ENCODE results near the gene CACNA1S.

The CACNA1S gene

DNA sequence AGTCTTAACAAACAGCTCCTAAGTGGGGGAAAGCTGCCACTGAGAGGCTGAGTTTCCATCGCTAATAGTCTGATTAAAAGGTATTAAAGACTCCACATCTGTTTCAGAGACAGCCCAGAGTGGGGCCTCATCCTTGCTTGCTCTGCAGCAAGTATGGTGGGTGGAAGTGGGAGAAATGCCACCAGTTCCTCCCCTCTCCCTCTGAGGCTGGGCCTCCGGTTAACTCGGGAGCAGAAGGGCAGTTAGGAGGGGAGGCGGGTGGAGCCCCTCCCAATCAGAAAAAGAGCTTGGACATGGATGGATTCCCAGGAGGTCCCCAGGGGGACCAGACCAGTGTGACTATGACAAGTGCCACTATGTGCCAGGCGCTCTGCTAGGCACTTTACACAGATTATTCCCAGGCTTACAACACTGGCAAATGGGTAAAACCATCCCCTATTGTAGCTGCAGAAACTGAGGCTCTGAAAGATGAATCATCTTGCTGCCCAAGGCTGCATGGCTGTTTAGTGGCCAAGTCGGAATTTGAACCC is 26.1 kb upstream of the CACNA1S start:
- H4K20me1 ChIP-seq (ENCODE audit: low read depth, low read length), result no peaks in the 10 kb centered on the region
- no peak overlapping the region for H3K27ac ChIP-seq (ENCODE audit: low read depth, low read length)
- no peaks in the 10 kb centered on the region for H3K36me3 ChIP-seq (ENCODE audit: low read length)
- H3K9me2 ChIP-seq (replicated peaks; ENCODE audit: insufficient read depth, low read length), result no peaks in the 10 kb centered on the region
- no peaks in the 10 kb centered on the region for H3K79me2 ChIP-seq (ENCODE audit: insufficient read depth, low read length)
- no peaks in the 10 kb centered on the region for H3K27me3 ChIP-seq (ENCODE audit: low read length)
- no peaks in the 10 kb centered on the region for H3K9me3 ChIP-seq (ENCODE audit: insufficient read depth, low read length)
- no peak overlapping the region for H3K9ac ChIP-seq (ENCODE audit: low read length)
- H2AFZ ChIP-seq (ENCODE audit: low read depth, low read length, severe bottlenecking), result no peak overlapping the region
- H3K4me2 ChIP-seq (ENCODE audit: low read depth, low read length, poor library complexity, severe bottlenecking), result no peak overlapping the region
- TF ChIP-seq, protein P1, sequence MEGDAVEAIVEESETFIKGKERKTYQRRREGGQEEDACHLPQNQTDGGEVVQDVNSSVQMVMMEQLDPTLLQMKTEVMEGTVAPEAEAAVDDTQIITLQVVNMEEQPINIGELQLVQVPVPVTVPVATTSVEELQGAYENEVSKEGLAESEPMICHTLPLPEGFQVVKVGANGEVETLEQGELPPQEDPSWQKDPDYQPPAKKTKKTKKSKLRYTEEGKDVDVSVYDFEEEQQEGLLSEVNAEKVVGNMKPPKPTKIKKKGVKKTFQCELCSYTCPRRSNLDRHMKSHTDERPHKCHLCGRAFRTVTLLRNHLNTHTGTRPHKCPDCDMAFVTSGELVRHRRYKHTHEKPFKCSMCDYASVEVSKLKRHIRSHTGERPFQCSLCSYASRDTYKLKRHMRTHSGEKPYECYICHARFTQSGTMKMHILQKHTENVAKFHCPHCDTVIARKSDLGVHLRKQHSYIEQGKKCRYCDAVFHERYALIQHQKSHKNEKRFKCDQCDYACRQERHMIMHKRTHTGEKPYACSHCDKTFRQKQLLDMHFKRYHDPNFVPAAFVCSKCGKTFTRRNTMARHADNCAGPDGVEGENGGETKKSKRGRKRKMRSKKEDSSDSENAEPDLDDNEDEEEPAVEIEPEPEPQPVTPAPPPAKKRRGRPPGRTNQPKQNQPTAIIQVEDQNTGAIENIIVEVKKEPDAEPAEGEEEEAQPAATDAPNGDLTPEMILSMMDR (IDR thresholded peaks at IDR 0.05; ENCODE audit: insufficient read depth, low read length, poor library complexity, severe bottlenecking), result no peak
- TF ChIP-seq EZH2phosphoT487 (conservative IDR thresholded peaks at IDR 0.05; ENCODE audit: low read length), result no peak
- H3K4me3 ChIP-seq (ENCODE audit: insufficient read depth, low read length, poor library complexity, severe bottlenecking), result no peak overlapping the region
- no peaks in the 10 kb centered on the region for H3F3A ChIP-seq (ENCODE audit: insufficient read depth)

DNA sequence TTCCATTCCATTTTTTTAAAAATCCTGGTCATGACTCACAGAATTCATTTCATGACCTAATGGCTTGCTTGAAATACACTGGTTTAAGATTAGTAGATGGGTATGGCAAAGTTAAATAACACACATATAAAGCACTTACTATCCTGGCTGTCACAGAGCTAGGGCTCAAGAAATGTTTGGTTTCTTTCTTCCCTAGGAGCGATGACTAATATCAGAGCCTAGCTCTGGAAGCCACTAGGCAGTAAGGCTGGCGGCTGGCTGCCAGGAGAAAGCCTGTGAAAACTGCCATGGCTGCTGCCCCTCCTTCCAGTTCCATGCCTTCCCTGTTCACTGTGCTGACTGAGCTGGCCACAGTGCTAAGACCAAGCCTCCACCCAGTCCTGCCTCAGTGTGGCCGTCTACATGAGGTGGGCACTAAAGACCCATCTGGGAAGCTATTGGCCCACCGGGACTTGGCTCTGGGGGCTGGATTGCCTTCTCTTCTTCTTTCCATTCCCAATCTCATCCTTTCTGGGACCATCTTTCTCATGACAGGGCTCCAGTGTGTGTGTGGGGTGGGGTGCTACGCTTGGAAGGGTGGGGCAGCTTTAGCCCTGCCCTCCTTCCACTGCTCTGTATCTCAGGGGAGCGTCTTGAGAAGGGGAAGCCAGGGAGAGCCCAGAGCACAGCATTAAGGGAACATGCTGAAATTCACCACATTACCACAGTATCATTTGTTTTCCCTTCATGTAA is 25.5 kb upstream of the CACNA1S start:
- Histone ChIP-seq H3F3A (ENCODE audit: insufficient read depth) (no peaks in the 10 kb centered on the region), H3K9me3 (ENCODE audit: insufficient read depth, low read length) (no peaks in the 10 kb centered on the region), H3K27me3 (ENCODE audit: low read length) (no peaks in the 10 kb centered on the region), H2AFZ (ENCODE audit: low read depth, low read length, severe bottlenecking) (no peak overlapping the region), H3K9me2 (replicated peaks; ENCODE audit: insufficient read depth, low read length) (no peaks in the 10 kb centered on the region), H4K20me1 (ENCODE audit: low read depth, low read length) (no peaks in the 10 kb centered on the region), H3K4me3 (ENCODE audit: insufficient read depth, low read length, poor library complexity, severe bottlenecking) (no peak overlapping the region), H3K79me2 (ENCODE audit: insufficient read depth, low read length) (no peaks in the 10 kb centered on the region), H3K27ac (ENCODE audit: low read depth, low read length) (no peak overlapping the region), H3K36me3 (ENCODE audit: low read length) (no peaks in the 10 kb centered on the region), H3K9ac (ENCODE audit: low read length) (no peak overlapping the region), H3K4me2 (ENCODE audit: low read depth, low read length, poor library complexity, severe bottlenecking) (no peak overlapping the region)
- TF ChIP-seq EZH2phosphoT487 (conservative IDR thresholded peaks at IDR 0.05; ENCODE audit: low read length), result no peak
- TF ChIP-seq, protein P1 (IDR thresholded peaks at IDR 0.05; ENCODE audit: insufficient read depth, low read length, poor library complexity, severe bottlenecking), result no peak

DNA sequence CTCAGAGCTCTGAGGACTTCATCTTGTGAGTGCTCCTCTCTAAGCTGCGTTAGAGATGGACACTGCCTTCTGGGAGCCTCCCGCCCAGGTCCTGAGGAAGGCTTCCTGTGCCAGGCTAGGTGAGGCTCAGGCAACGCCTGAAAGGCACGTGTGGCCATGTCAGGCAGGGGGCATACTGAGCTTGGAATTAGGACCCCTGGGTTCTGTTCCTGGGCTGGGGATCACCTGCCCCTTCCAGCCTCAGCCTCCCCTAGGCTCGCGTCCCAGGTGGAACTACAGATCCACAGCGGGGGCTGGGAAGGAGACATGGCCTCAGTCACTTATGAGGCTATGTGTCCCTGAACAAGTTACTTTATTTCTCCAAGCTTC is 24.8 kb upstream of the CACNA1S start:
- Histone ChIP-seq H3K9me3 (ENCODE audit: insufficient read depth, low read length) (no peaks in the 10 kb centered on the region), H3K4me2 (ENCODE audit: low read depth, low read length, poor library complexity, severe bottlenecking) (no peak overlapping the region), H3K4me3 (ENCODE audit: insufficient read depth, low read length, poor library complexity, severe bottlenecking) (no peak overlapping the region), H3K79me2 (ENCODE audit: insufficient read depth, low read length) (no peaks in the 10 kb centered on the region), H3K27ac (ENCODE audit: low read depth, low read length) (no peak overlapping the region), H3K9me2 (replicated peaks; ENCODE audit: insufficient read depth, low read length) (no peaks in the 10 kb centered on the region), H3K36me3 (ENCODE audit: low read length) (no peaks in the 10 kb centered on the region), H2AFZ (ENCODE audit: low read depth, low read length, severe bottlenecking) (no peak overlapping the region), H3K9ac (ENCODE audit: low read length) (no peak overlapping the region), H4K20me1 (ENCODE audit: low read depth, low read length) (no peaks in the 10 kb centered on the region), H3F3A (ENCODE audit: insufficient read depth) (no peaks in the 10 kb centered on the region), H3K27me3 (ENCODE audit: low read length) (no peaks in the 10 kb centered on the region)
- TF ChIP-seq EZH2phosphoT487 (conservative IDR thresholded peaks at IDR 0.05; ENCODE audit: low read length), result no peak
- TF ChIP-seq, protein P1 (IDR thresholded peaks at IDR 0.05; ENCODE audit: insufficient read depth, low read length, poor library complexity, severe bottlenecking), result no peak
